Neural crest cell (in vitro differentiated cells): ENCODE measurements around the gene HPD. TPM values are rescaled to one million over a fixed set of nuclear protein-coding genes. Genes with fewer than 3 reads are reported as not detected.

Experiments
- DNase-seq: peaks from one replicate; pipeline ENCODE4 v3.0.0; 2021; ENCODE audit warnings: low read depth, mixed read lengths, low spot score
- H3K27ac Mint-ChIP-seq: one replicate; pipeline ENCODE4 v1.8.0; 2021; ENCODE audit warnings: mild to moderate bottlenecking, mixed read lengths; ENCODE audit not compliant: unreplicated experiment
- H3K27me3 Mint-ChIP-seq: 2 replicates; pipeline ENCODE4 v1.8.0; 2021; ENCODE audit warnings: low read depth, mild to moderate bottlenecking, mixed read lengths
- H3K36me3 Mint-ChIP-seq: 2 replicates; pipeline ENCODE4 v1.8.0; 2021; ENCODE audit warnings: low read depth, mild to moderate bottlenecking, mixed read lengths
- H3K4me1 Mint-ChIP-seq: 2 replicates; pipeline ENCODE4 v1.8.0; 2021; ENCODE audit warnings: mixed read lengths
- H3K4me3 Mint-ChIP-seq: one replicate; pipeline ENCODE4 v1.8.0; 2021; ENCODE audit warnings: mild to moderate bottlenecking, mixed read lengths
- H3K9me3 Mint-ChIP-seq: 2 replicates; pipeline ENCODE4 v1.8.0; 2021; ENCODE audit warnings: mixed read lengths
- CTCF ChIP-seq: fragments of 200-600 bp; sonication (generic); conservative IDR thresholded peaks from 2 replicates; pipeline ENCODE4 v1.5.0; 2021; ENCODE audit warnings: antibody characterized with exemption, mild to moderate bottlenecking
- total RNA-seq: library from RNA; stranded (reverse); gene quantifications from 2 replicates; pipeline ENCODE4 v1.2.1, GENCODE V29; 2021

HPD gene
- total RNA-seq, 1 donor from 2014 or later: 0.21 TPM

- Mint-ChIP-seq H3K4me1 (no peaks in the 10 kb centered on the region), H3K27ac (no peak overlapping the region)
These were observed 28.5 kb downstream of the HPD start for GRCh38 chr12:121830134-121830533.

GRCh38 chr12:121829250-121829918 is 29.3 kb downstream of the HPD start:
- peaks cover 19% of the 10 kb centered on the region for H3K36me3 Mint-ChIP-seq
- H3K27ac Mint-ChIP-seq: no peak overlapping the region
- no peak for TF ChIP-seq CTCF
- no peak overlapping the region for H3K4me3 Mint-ChIP-seq
- H3K27me3 Mint-ChIP-seq: no peaks in the 10 kb centered on the region
- no peak for DNase-seq
- H3K4me1 Mint-ChIP-seq: no peaks in the 10 kb centered on the region
- H3K9me3 Mint-ChIP-seq: no peaks in the 10 kb centered on the region

More at GRCh38 chr12:121830134-121830533, 28.5 kb downstream of the HPD start:
- no peak for TF ChIP-seq CTCF
- Mint-ChIP-seq H3K27me3 (no peaks in the 10 kb centered on the region), H3K36me3 (peaks cover 19% of the 10 kb centered on the region), H3K9me3 (no peaks in the 10 kb centered on the region), H3K4me3 (no peak overlapping the region)
- no peak for DNase-seq

- H3K4me1 Mint-ChIP-seq: no peaks in the 10 kb centered on the region
- no peaks in the 10 kb centered on the region for H3K9me3 Mint-ChIP-seq
- TF ChIP-seq CTCF: no peak
- H3K27ac Mint-ChIP-seq: no peak overlapping the region
- no peak for DNase-seq
- peaks cover 19% of the 10 kb centered on the region for H3K36me3 Mint-ChIP-seq
- H3K27me3 Mint-ChIP-seq: no peaks in the 10 kb centered on the region
- H3K4me3 Mint-ChIP-seq: no peak overlapping the region
These were observed 29.8 kb downstream of the HPD start for GRCh38 chr12:121828826-121829225.

- Mint-ChIP-seq H3K36me3 (peaks cover 19% of the 10 kb centered on the region), H3K27ac (no peak overlapping the region), H3K4me1 (no peaks in the 10 kb centered on the region), H3K4me3 (peak overlapping the region; percentile 47), H3K27me3 (no peaks in the 10 kb centered on the region), H3K9me3 (no peaks in the 10 kb centered on the region)
- no peak for TF ChIP-seq CTCF
- no peak for DNase-seq
These were observed 30.4 kb downstream of the HPD start for GRCh38 chr12:121828306-121828705.

GRCh38 chr12:121827351-121828099 is 31.1 kb downstream of the HPD start:
- no peaks in the 10 kb centered on the region for H3K4me1 Mint-ChIP-seq
- DNase-seq: no peak
- H3K27me3 Mint-ChIP-seq: no peaks in the 10 kb centered on the region
- no peak for TF ChIP-seq CTCF
- no peak overlapping the region for H3K4me3 Mint-ChIP-seq
- H3K9me3 Mint-ChIP-seq: no peaks in the 10 kb centered on the region
- H3K27ac Mint-ChIP-seq: no peak overlapping the region
- H3K36me3 Mint-ChIP-seq: peaks cover 19% of the 10 kb centered on the region
